Measurements from ENCODE around the gene FGGY.
A peak's percentile ranks its signal among the peaks of the same experiment; 100 is the strongest.

The FGGY gene

GRCh38 chr1:59686574-59686973, 389.7 kb downstream of the FGGY start:
- H3K36me3 Mint-ChIP-seq: no peaks in the 10 kb centered on the region
- H3K4me3 Mint-ChIP-seq: no peak overlapping the region
- no peaks in the 10 kb centered on the region for H3K9me3 Mint-ChIP-seq
- no peaks in the 10 kb centered on the region for H3K27me3 Mint-ChIP-seq
- H3K4me1 Mint-ChIP-seq: no peaks in the 10 kb centered on the region
- H3K27ac Mint-ChIP-seq: no peak overlapping the region

- H3K4me3 Mint-ChIP-seq: no peak overlapping the region
- H3K9me3 Mint-ChIP-seq: no peaks in the 10 kb centered on the region
- no peak overlapping the region for H3K27ac Mint-ChIP-seq
- no peaks in the 10 kb centered on the region for H3K4me1 Mint-ChIP-seq
- no peaks in the 10 kb centered on the region for H3K27me3 Mint-ChIP-seq
- H3K36me3 Mint-ChIP-seq: no peaks in the 10 kb centered on the region
Measured at GRCh38 chr1:59687081-59687480, 390.2 kb downstream of the FGGY start.

GRCh38 chr1:59688976-59689375, 392.1 kb downstream of the FGGY start:
- Mint-ChIP-seq H3K4me3 (no peak overlapping the region), H3K27me3 (no peaks in the 10 kb centered on the region), H3K36me3 (no peaks in the 10 kb centered on the region), H3K27ac (no peak overlapping the region), H3K4me1 (no peaks in the 10 kb centered on the region), H3K9me3 (no peaks in the 10 kb centered on the region)

- H3K36me3 Mint-ChIP-seq: no peaks in the 10 kb centered on the region
- H3K27ac Mint-ChIP-seq: no peak overlapping the region
- H3K4me3 Mint-ChIP-seq: no peak overlapping the region
- H3K27me3 Mint-ChIP-seq: no peaks in the 10 kb centered on the region
- H3K4me1 Mint-ChIP-seq: no peaks in the 10 kb centered on the region
- no peaks in the 10 kb centered on the region for H3K9me3 Mint-ChIP-seq
Measured at GRCh38 chr1:59689730-59690129, 392.8 kb downstream of the FGGY start.

GRCh38 chr1:59690171-59690930, 393.5 kb downstream of the FGGY start:
- Mint-ChIP-seq H3K9me3 (no peaks in the 10 kb centered on the region), H3K4me3 (no peak overlapping the region), H3K36me3 (no peaks in the 10 kb centered on the region), H3K4me1 (no peaks in the 10 kb centered on the region), H3K27me3 (no peaks in the 10 kb centered on the region), H3K27ac (no peak overlapping the region)

GRCh38 chr1:59691261-59691660, 394.4 kb downstream of the FGGY start:
- no peak overlapping the region for H3K27ac Mint-ChIP-seq
- no peaks in the 10 kb centered on the region for H3K4me1 Mint-ChIP-seq
- H3K4me3 Mint-ChIP-seq: no peak overlapping the region
- H3K27me3 Mint-ChIP-seq: no peaks in the 10 kb centered on the region
- H3K36me3 Mint-ChIP-seq: no peaks in the 10 kb centered on the region
- no peaks in the 10 kb centered on the region for H3K9me3 Mint-ChIP-seq

- Mint-ChIP-seq H3K9me3 (no peaks in the 10 kb centered on the region), H3K4me1 (peaks cover 13% of the 10 kb centered on the region), H3K27me3 (no peaks in the 10 kb centered on the region), H3K4me3 (no peak overlapping the region), H3K36me3 (no peaks in the 10 kb centered on the region), H3K27ac (no peak overlapping the region)
Measured at GRCh38 chr1:59692591-59692990, 395.7 kb downstream of the FGGY start.

- no peak overlapping the region for H3K4me3 Mint-ChIP-seq
- H3K36me3 Mint-ChIP-seq: no peaks in the 10 kb centered on the region
- H3K9me3 Mint-ChIP-seq: no peaks in the 10 kb centered on the region
- no peak overlapping the region for H3K27ac Mint-ChIP-seq
- no peaks in the 10 kb centered on the region for H3K27me3 Mint-ChIP-seq
- peaks cover 19% of the 10 kb centered on the region for H3K4me1 Mint-ChIP-seq
Measured at GRCh38 chr1:59693406-59693805, 396.5 kb downstream of the FGGY start.

GRCh38 chr1:59695252-59695651, 398.4 kb downstream of the FGGY start:
- Mint-ChIP-seq H3K27ac (no peak overlapping the region), H3K4me1 (peaks cover 23% of the 10 kb centered on the region), H3K36me3 (no peaks in the 10 kb centered on the region), H3K9me3 (no peaks in the 10 kb centered on the region), H3K27me3 (no peaks in the 10 kb centered on the region), H3K4me3 (no peak overlapping the region)

GRCh38 chr1:59696421-59697115, 399.7 kb downstream of the FGGY start:
- H3K4me3 Mint-ChIP-seq: peak overlapping the region; percentile 43
- H3K27ac Mint-ChIP-seq: peak overlapping the region; percentile 6
- no peaks in the 10 kb centered on the region for H3K27me3 Mint-ChIP-seq
- no peaks in the 10 kb centered on the region for H3K9me3 Mint-ChIP-seq
- no peaks in the 10 kb centered on the region for H3K36me3 Mint-ChIP-seq
- H3K4me1 Mint-ChIP-seq: peaks cover 23% of the 10 kb centered on the region

- peak overlapping the region; percentile 43 for H3K4me3 Mint-ChIP-seq
- no peaks in the 10 kb centered on the region for H3K36me3 Mint-ChIP-seq
- peaks cover 23% of the 10 kb centered on the region for H3K4me1 Mint-ChIP-seq
- H3K27ac Mint-ChIP-seq: no peak overlapping the region
- H3K27me3 Mint-ChIP-seq: no peaks in the 10 kb centered on the region
- H3K9me3 Mint-ChIP-seq: no peaks in the 10 kb centered on the region
Measured at GRCh38 chr1:59697150-59697800, 400.4 kb downstream of the FGGY start.

GRCh38 chr1:59698386-59698785, 401.5 kb downstream of the FGGY start:
- no peak overlapping the region for H3K27ac Mint-ChIP-seq
- H3K4me1 Mint-ChIP-seq: peaks cover 23% of the 10 kb centered on the region

GRCh38 chr1:59699227-59699847, 402.4 kb downstream of the FGGY start:
- peaks cover 23% of the 10 kb centered on the region for H3K4me1 Mint-ChIP-seq
- peak overlapping the region; percentile 6 for H3K27ac Mint-ChIP-seq
- no peaks in the 10 kb centered on the region for H3K27me3 Mint-ChIP-seq
- H3K4me3 Mint-ChIP-seq: no peak overlapping the region
- H3K36me3 Mint-ChIP-seq: no peaks in the 10 kb centered on the region
- no peaks in the 10 kb centered on the region for H3K9me3 Mint-ChIP-seq

More at GRCh38 chr1:59698386-59698785, 401.5 kb downstream of the FGGY start:
- no peak overlapping the region for H3K4me3 Mint-ChIP-seq
- no peaks in the 10 kb centered on the region for H3K36me3 Mint-ChIP-seq
- H3K9me3 Mint-ChIP-seq: no peaks in the 10 kb centered on the region
- H3K27me3 Mint-ChIP-seq: no peaks in the 10 kb centered on the region

GRCh38 chr1:59701376-59701775, 404.5 kb downstream of the FGGY start:
- Mint-ChIP-seq H3K27me3 (no peaks in the 10 kb centered on the region), H3K4me1 (peaks cover 22% of the 10 kb centered on the region), H3K4me3 (no peak overlapping the region), H3K36me3 (no peaks in the 10 kb centered on the region), H3K9me3 (no peaks in the 10 kb centered on the region), H3K27ac (no peak overlapping the region)

- no peak overlapping the region for H3K27ac Mint-ChIP-seq
- H3K4me1 Mint-ChIP-seq: peaks cover 4% of the 10 kb centered on the region
- no peaks in the 10 kb centered on the region for H3K9me3 Mint-ChIP-seq
- no peaks in the 10 kb centered on the region for H3K27me3 Mint-ChIP-seq
- H3K4me3 Mint-ChIP-seq: no peak overlapping the region
- H3K36me3 Mint-ChIP-seq: no peaks in the 10 kb centered on the region
Measured at GRCh38 chr1:59703226-59703917, 406.5 kb downstream of the FGGY start.

Measured in activated naive CD4-positive, alpha-beta T cell treated with anti-CD3 and anti-CD28 coated beads, Interleukin-2, amount 50 U/mL, for 24 hours (primary cell).